ENCODE results near the gene RFTN2. TPM values are rescaled to one million over a fixed set of nuclear protein-coding genes. Genes with fewer than 3 reads are reported as not detected.

Gene RFTN2
- total RNA-seq, 1 experiment from 2014 or later: not detected

DNA sequence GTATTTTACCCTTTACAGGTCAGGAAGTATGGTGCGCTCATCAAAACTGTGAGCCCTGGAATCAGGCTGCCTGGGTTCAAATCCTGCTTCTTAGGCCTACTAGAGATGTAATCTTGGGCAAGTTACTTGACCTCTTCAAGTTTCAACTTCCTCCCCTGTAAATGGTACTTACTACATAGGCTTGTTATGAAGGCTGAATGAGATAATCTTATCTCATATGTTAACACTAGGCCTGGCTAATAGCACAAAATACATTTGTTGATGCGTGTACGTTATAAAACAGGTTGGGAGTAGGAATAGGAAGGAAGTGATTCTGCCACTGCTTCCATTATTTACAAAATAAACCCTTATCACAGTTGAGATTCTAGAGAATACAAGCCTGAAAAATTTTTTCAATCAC lies 1.7 kb upstream of the RFTN2 start:
- H3K27me3 ChIP-seq (ENCODE audit: control insufficient read depth, insufficient read depth, low read length): no peaks in the 10 kb centered on the region
- no peak overlapping the region for H3K4me3 ChIP-seq (ENCODE audit: low read depth in 2 of 2, low read length in 2 of 2)
- no peak for TF ChIP-seq TCF7L2 (IDR thresholded peaks at IDR 0.05; ENCODE audit: low read depth, low read length)
- TF ChIP-seq SIN3A (IDR thresholded peaks at IDR 0.05; ENCODE audit: borderline replicate concordance, insufficient read depth, low read depth, low read length): no peak
- no peak for TF ChIP-seq POLR2AphosphoS5 (IDR thresholded peaks at IDR 0.05; ENCODE audit: low read depth, low read length)
- H3K27ac ChIP-seq (ENCODE audit: low read length): no peak overlapping the region
- CTCF ChIA-PET: no interaction called here
- no TSS peak for BruUV-seq (replicated peaks)
- intact Hi-C loops (cut with micrococcal nuclease; ENCODE audit: unreplicated experiment) (no loop called here), in situ Hi-C loops (cut with HindIII; ENCODE audit: low pct_unique_long_range_greater_than_20kb, low sequenced_read_pairs) (no loop called here)
- POLR2A ChIA-PET: no interaction called here
- no peaks in the 10 kb centered on the region for H3K36me3 ChIP-seq (ENCODE audit: control insufficient read depth, insufficient read depth, low read length)
- ATAC-seq (no peak), DNase-seq (ENCODE audit: low read depth, low spot score) (no peak)
- no peaks in the 10 kb centered on the region for H3K9me3 ChIP-seq (ENCODE audit: control insufficient read depth, insufficient read depth, low read depth, low read length)
- no peaks in the 10 kb centered on the region for H3K4me1 ChIP-seq (ENCODE audit: control insufficient read depth, insufficient read depth, low read length)

DNA sequence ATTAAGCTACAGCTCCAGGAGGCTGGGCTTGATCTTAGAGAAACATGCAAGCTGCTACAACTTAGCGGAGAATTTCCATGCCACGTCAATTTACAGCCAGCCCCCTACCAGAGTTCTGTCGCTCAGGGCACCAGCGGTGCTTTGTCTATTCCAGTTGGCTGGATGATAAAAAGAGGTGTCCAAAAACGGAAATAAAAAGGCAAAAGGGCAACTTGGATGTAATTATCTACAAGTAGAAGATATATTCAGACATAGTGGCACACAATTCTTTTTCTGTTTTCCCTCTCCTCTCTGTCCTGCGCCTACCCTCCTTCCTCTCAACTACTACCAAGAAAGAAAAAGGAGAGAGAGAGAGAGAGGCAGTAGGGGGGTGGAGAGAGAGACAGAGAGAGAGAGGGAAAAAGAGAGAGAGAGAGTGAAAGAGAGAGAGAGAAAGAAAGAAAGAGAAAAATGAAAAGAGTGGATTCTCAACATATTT lies 363 bp upstream of the RFTN2 start:
- ATAC-seq (no peak), DNase-seq (ENCODE audit: low read depth, low spot score) (no peak)
- intact Hi-C loops (cut with micrococcal nuclease; ENCODE audit: unreplicated experiment): no loop called here
- POLR2A ChIA-PET: no interaction called here
- TF ChIP-seq POLR2AphosphoS5 (IDR thresholded peaks at IDR 0.05; ENCODE audit: low read depth, low read length): no peak
- TF ChIP-seq, protein P1, sequence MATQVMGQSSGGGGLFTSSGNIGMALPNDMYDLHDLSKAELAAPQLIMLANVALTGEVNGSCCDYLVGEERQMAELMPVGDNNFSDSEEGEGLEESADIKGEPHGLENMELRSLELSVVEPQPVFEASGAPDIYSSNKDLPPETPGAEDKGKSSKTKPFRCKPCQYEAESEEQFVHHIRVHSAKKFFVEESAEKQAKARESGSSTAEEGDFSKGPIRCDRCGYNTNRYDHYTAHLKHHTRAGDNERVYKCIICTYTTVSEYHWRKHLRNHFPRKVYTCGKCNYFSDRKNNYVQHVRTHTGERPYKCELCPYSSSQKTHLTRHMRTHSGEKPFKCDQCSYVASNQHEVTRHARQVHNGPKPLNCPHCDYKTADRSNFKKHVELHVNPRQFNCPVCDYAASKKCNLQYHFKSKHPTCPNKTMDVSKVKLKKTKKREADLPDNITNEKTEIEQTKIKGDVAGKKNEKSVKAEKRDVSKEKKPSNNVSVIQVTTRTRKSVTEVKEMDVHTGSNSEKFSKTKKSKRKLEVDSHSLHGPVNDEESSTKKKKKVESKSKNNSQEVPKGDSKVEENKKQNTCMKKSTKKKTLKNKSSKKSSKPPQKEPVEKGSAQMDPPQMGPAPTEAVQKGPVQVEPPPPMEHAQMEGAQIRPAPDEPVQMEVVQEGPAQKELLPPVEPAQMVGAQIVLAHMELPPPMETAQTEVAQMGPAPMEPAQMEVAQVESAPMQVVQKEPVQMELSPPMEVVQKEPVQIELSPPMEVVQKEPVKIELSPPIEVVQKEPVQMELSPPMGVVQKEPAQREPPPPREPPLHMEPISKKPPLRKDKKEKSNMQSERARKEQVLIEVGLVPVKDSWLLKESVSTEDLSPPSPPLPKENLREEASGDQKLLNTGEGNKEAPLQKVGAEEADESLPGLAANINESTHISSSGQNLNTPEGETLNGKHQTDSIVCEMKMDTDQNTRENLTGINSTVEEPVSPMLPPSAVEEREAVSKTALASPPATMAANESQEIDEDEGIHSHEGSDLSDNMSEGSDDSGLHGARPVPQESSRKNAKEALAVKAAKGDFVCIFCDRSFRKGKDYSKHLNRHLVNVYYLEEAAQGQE (IDR thresholded peaks at IDR 0.05; ENCODE audit: insufficient read depth in 1 of 2, low read depth in 2 of 2, low read length in 1 of 2): no peak
- Histone ChIP-seq H3K36me3 (ENCODE audit: control insufficient read depth, insufficient read depth, low read length) (no peaks in the 10 kb centered on the region), H3K9me3 (ENCODE audit: control insufficient read depth, insufficient read depth, low read depth, low read length) (no peaks in the 10 kb centered on the region), H3K27ac (ENCODE audit: low read length) (no peak overlapping the region), H3K4me3 (ENCODE audit: low read depth in 2 of 2, low read length in 2 of 2) (no peak overlapping the region), H3K27me3 (ENCODE audit: control insufficient read depth, insufficient read depth, low read length) (no peaks in the 10 kb centered on the region), H3K4me1 (ENCODE audit: control insufficient read depth, insufficient read depth, low read length) (no peaks in the 10 kb centered on the region)
- in situ Hi-C loops (cut with HindIII; ENCODE audit: low pct_unique_long_range_greater_than_20kb, low sequenced_read_pairs): no loop called here
- BruUV-seq (replicated peaks): no TSS peak
- CTCF ChIA-PET: no interaction called here

DNA sequence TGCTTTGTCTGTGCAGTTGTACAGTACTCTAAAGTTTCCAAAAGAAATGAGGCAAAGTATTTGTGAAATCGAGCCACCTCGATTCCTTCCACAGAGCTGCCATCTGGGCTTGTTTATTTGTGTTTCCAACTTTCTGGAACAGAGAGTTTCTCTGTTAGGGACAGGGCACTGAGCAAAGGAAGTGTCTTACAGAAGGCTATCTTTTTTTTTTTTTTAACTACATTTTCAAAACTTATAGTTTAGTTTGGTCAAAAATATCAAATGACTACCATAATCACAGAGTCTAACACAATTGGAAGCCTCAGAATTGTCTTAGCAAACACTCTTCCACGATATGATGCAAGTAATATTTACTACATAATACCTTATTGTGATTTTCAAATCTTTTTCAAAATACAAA lies 796 bp downstream of the RFTN2 start:
- intact Hi-C loops (cut with micrococcal nuclease; ENCODE audit: unreplicated experiment) (no loop called here), in situ Hi-C loops (cut with HindIII; ENCODE audit: low pct_unique_long_range_greater_than_20kb, low sequenced_read_pairs) (no loop called here)
- no peak for TF ChIP-seq POLR2AphosphoS5 (IDR thresholded peaks at IDR 0.05; ENCODE audit: low read depth, low read length)
- TF ChIP-seq, protein P2, sequence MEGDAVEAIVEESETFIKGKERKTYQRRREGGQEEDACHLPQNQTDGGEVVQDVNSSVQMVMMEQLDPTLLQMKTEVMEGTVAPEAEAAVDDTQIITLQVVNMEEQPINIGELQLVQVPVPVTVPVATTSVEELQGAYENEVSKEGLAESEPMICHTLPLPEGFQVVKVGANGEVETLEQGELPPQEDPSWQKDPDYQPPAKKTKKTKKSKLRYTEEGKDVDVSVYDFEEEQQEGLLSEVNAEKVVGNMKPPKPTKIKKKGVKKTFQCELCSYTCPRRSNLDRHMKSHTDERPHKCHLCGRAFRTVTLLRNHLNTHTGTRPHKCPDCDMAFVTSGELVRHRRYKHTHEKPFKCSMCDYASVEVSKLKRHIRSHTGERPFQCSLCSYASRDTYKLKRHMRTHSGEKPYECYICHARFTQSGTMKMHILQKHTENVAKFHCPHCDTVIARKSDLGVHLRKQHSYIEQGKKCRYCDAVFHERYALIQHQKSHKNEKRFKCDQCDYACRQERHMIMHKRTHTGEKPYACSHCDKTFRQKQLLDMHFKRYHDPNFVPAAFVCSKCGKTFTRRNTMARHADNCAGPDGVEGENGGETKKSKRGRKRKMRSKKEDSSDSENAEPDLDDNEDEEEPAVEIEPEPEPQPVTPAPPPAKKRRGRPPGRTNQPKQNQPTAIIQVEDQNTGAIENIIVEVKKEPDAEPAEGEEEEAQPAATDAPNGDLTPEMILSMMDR (IDR thresholded peaks at IDR 0.05): no peak
- no peak for TF ChIP-seq SIN3A (IDR thresholded peaks at IDR 0.05; ENCODE audit: borderline replicate concordance, insufficient read depth, low read depth, low read length)
- TF ChIP-seq TCF7L2 (IDR thresholded peaks at IDR 0.05; ENCODE audit: low read depth, low read length): no peak
- Histone ChIP-seq H3K4me3 (ENCODE audit: low read depth in 2 of 2, low read length in 2 of 2) (no peak overlapping the region), H3K27ac (ENCODE audit: low read length) (no peak overlapping the region), H3K9me3 (ENCODE audit: control insufficient read depth, insufficient read depth, low read depth, low read length) (no peaks in the 10 kb centered on the region), H3K4me1 (ENCODE audit: control insufficient read depth, insufficient read depth, low read length) (no peaks in the 10 kb centered on the region), H3K27me3 (ENCODE audit: control insufficient read depth, insufficient read depth, low read length) (no peaks in the 10 kb centered on the region), H3K36me3 (ENCODE audit: control insufficient read depth, insufficient read depth, low read length) (no peaks in the 10 kb centered on the region)
- ChIA-PET POLR2A (no interaction called here), CTCF (no interaction called here)
- no peak for ATAC-seq
- BruUV-seq (replicated peaks): no TSS peak
- no peak for DNase-seq (ENCODE audit: low read depth, low spot score)
